H4 (cell line): Measurements from ENCODE around the gene RALB. TPM values are rescaled to one million over a fixed set of nuclear protein-coding genes. Genes with fewer than 3 reads are reported as not detected.

ENCODE experiments used
- DNase-seq: peaks from one replicate; pipeline ENCODE4 v3.0.0-alpha.2; 2015; ENCODE audit warnings: low spot score
- total RNA-seq: library from RNA; depleted of rRNA; stranded (reverse); fragments of >200 nt; shearing (Covaris generic); gene quantifications from 2 replicates; pipeline ENCODE4 v1.2.3, GENCODE V29; 2014; rRNA removed

The RALB gene, protein sequence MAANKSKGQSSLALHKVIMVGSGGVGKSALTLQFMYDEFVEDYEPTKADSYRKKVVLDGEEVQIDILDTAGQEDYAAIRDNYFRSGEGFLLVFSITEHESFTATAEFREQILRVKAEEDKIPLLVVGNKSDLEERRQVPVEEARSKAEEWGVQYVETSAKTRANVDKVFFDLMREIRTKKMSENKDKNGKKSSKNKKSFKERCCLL
- 31.8 and 34.4 TPM in 2 replicates for total RNA-seq

GRCh38 chr2:120252225-120253020 is at the start of gene RALB:
RALB (plus strand) TSS chr2:120252852; CDS start chr2:120278665, 25,813 bp downstream.
- peak; percentile 96 for DNase-seq

DNA sequence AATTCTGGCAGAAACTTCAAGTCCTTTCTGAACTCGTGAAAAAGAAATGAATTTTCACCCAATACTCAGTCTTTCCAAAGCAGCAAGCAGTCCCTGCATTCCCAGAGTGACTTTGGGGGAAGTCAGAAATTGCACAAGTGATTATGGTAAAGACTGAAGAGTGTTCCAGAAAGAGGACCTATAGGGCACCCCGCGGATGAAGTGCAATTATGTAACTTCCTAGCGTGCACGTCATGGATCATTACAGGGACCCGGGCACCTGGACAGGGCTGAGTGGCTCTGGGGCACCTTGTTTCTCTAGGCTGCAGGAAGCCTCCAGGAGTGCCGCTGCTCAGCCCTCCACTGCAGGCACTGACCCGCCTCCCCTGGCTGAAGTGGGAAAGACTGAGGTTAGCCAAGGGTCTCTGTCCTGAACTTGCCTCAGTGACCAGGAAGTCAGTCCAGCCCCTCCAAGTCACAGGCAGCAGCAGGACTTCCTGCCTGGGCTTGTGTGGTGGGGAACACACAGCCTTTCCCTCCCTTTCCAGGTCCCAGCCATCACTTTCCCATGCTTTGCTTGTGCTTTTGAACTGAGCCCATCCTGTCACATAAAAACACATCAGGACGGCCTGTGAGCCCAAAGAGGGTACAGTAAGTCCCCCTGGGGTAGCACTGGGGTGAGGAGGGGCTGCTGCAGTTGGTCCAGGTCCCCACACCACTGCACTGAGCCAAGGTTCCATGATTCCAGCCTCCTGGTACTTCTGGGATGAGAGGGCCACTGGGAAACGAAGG is 49.2 kb upstream of the RALB start:
- DNase-seq: no peak

DNA sequence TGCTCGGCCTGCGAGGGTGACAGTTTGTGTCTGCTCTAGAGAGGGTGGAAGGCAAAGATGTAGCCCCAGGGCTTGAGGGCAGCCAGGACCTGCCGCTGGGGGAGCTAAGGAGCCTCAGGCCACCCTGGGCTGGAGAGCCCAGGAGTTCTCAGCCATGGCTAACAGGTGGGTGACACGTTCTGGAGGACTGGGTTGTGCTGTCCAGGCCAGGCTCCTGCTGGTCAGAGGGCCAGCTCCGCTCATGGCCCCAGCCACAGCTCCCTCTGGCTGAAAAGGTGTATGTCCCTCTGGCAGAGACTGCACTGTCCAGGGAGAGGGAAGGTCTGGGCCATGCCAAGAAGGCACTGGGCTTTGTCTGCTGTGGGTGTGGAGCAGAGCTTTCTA is 48.6 kb upstream of the RALB start:
- peak; percentile 1 for DNase-seq

GRCh38 chr2:120204417-120204816 is 48.2 kb upstream of the RALB start:
- DNase-seq: peak; percentile 1

DNA sequence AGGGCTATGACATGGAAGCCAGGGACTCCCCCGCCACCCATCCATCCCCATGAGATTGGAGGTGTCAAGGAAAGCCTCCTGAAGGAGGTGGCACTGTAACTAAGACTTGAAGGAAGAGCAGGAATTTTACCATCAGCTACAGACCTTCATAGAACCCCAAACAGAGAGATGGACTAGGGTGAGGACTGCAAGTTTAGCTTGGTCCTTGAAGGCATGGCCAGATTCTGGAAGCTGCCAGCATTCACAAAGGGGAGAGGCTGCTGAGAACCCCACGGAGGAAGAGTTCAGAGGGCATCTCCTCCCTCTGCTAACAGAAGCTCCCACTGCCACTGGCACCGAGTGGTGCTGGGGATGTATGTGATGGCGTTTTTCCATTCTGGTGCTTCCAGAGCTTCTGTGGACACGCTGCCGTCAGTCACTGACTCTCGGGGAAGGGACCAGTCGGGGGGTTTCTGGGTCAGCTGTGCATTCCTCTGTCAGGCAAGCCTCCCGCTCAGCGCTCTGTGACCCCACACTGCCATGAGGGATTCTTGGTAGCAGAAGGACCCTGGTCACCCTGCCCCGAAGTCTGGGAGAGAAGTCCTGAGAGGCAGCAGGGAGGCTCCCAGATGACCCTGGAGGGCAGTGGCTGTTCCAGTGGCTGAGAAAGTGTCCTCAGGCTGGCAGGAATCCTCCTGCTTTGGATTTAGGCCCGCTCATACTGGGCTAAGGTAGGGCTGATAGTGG is 47.5 kb upstream of the RALB start:
- peak; percentile 2 for DNase-seq

DNA sequence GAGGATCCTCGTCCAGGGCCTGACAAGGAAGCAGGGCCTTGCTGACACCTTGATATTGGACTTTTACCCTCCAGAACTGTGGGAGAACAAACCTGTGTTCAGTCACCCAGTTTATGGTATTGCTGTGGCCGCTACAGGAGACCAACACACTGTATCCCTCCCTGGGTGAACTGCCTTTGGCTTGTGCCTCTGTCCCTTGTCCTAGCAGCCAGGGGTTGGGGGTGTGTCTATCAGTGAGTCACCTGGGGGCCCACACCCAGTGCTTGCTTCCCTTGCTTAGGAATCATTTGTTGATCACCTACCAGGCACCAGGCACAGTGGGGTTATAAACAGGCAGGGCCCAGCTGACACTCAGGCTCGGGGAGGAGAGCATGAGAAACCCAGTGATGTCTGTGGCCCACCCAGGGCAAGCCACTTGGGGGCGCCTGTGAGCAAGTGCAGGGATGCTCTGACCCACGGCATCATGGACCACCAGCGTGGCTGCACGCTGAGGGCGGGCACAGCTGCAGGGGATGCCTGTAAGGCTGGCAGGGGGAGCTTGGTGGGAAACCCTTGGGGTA is 46.5 kb upstream of the RALB start:
- peak; percentile 2 for DNase-seq

GRCh38 chr2:120208381-120209353 is 44.0 kb upstream of the RALB start:
- DNase-seq: no peak

- DNase-seq: no peak
These were observed 43.0 kb upstream of the RALB start for GRCh38 chr2:120209427-120210269.

DNA sequence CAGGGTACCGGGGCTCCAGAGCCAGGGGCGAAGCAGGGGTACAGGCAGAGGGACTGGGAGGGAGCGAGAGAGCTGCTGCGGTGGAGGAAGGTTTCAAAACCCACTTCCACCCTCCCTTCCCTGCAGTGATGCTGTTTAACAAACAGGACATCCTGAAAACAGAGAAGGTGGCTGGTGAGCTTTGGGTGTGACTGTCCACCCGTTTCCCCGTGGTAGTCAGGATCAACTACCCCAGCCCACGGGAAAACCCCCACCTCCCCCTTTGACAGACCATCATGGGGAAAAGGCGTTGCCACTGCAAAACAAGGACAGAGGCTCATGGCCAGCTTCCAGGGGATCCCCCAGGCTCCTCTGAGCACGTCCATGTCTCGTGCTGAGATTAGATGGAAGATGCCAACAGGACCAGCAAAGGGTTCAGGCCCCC is 42.4 kb upstream of the RALB start:
- no peak for DNase-seq

DNA sequence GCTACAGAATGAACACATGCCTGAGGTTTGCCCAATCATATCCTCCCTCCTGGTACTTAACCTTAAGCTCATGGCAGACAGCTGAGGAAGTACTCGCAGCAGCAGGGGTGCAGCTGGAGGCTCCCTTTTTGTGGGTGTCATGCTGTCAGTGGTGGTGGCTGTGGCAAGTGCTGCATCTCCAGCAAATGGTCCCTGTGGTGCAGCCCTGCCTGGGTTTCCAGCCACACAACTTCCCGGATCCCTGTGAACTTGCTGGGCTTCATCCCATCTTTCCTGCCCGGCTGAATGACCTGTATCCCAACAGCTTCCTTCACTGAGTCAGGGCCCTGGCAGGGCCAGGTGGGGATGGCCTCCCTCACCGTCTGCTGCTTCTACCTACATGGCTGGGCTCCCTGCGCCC is 34.5 kb upstream of the RALB start:
- no peak for DNase-seq

GRCh38 chr2:120219291-120219690 is 33.4 kb upstream of the RALB start:
- DNase-seq: no peak

DNA sequence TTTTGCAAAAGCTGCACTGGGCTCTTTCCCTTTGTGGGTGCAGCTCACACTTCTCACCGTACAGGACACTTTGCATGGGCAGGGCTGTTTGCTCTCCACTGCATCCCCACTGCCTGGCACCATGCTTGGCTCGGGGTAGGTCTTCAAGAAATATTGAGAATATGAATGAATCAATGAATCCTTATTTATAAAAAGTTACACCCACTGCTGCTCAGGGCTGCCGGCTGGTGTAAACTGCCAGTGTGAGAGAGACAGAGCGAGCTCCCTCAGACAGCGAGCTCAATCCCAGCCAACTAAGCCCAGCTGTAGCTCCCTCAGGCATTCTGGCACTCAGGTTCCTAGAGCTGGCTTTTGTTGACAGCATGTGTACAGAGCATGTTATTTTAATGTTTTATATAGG is 32.9 kb upstream of the RALB start:
- no peak for DNase-seq

- DNase-seq: no peak
These were observed 31.9 kb upstream of the RALB start for GRCh38 chr2:120220756-120221155.

DNA sequence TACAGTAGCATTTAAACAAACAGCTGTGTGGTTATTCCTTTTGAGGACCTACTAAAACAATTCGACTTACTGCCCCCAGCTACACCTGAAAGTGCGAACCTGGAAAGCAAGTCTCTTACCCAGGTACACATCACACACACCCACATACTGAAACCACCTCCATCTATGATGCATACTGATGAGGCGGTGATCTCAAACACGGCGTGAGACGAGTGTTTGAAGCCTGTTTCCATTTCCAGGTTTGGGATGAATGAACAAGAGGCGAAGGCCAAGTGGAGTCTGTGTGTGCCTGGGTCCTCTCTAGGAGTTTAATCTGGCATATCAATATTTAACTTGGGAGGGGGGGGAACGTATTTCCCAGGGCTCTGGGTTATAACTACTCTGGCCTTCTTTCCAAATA is 31.0 kb upstream of the RALB start:
- no peak for DNase-seq

- no peak for DNase-seq
These were observed 30.2 kb upstream of the RALB start for GRCh38 chr2:120222186-120223033.

- peak; percentile 56 for DNase-seq
These were observed 29.4 kb upstream of the RALB start, which contains the start of gene TMEM185B for GRCh38 chr2:120223034-120223912. TMEM185B (minus strand) TSS chr2:120223400; CDS start chr2:120222976, 424 bp downstream.

- no peak for DNase-seq
These were observed 28.4 kb upstream of the RALB start for GRCh38 chr2:120224256-120224655.
